ENCODE measurements around the gene ATP9A. TPM values are rescaled to one million over a fixed set of nuclear protein-coding genes. Genes with fewer than 3 reads are reported as not detected.
A peak's percentile ranks its signal among the peaks of the same experiment; 100 is the strongest.
"Not testable (repeated sequence)": the region's sequence is repeated elsewhere in the genome, so short reads cannot be mapped to it uniquely, and the experiment has no call there.

ATP9A gene
- total RNA-seq, 4 donors from 2014 or later = 17.6 to 28.2 (median 19.5) TPM

DNA sequence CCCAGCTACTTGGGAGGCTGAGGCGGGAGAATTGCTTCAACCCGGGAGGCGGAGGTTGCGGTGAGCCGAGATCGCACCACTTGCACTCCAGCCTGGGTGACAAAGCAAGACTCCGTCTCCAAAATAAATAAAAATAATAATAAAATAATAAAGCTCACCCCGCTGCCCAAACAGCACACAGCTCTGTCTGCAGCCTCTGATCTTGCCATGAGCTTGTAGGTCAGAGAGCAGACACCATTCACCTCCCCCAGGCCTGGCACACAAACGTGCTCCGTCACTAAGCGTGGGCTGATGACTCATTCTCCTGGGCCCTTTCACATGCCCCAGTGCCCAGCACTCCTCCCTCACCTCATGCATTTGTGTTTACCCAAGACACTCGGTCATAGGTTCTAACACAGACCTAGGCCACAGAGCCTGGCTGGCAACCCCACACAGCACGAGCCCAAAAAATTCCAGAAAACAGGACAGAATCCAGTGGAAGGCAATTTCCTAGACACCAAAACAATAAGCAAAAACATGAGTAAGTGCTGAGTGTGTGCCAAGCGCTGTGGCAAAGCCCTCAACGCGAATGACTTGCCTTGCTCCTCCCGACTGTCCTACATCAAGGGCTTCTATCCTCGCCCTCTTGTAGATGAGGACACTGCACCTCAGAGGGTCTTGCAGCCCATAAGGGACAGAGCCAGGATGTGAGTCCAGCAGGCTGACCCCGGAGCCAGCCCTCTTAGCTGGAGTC is 18.0 kb downstream of the ATP9A start:
- no peak for DNase-seq

GRCh38 chr20:51749674-51750036 is 18.5 kb downstream of the ATP9A start:
- no peaks in the 10 kb centered on the region for H3K27me3 ChIP-seq
- H3K9me3 ChIP-seq = no peaks in the 10 kb centered on the region
- 7 to 11% methylated on average over 1 of the region's 1 CpG for WGBS, 2 donors
- TF ChIP-seq POLR2A (IDR thresholded peaks at IDR 0.05) (no peak), CTCF (IDR thresholded peaks at IDR 0.05) (no peak)
- no peak overlapping the region for H3K4me3 ChIP-seq
- no peaks in the 10 kb centered on the region for H3K36me3 ChIP-seq
- DNase-seq = no peak
- intact Hi-C loops (cut with DNase I) = no loop called here
- peaks cover 5 to 50% (median 29%) of the 10 kb centered on the region in 3 donors for H3K4me1 ChIP-seq
- H3K27ac ChIP-seq = peak overlapping the region in 3 of 4 donors; percentile 46 to 84 (median 71)

More for the DNA sequence above, 18.0 kb downstream of the ATP9A start:
- TF ChIP-seq CTCF (IDR thresholded peaks at IDR 0.05) (no peak), POLR2A (IDR thresholded peaks at IDR 0.05) (no peak)
- Histone ChIP-seq H3K27ac (peak overlapping the region; percentile 46 to 85 (median 78)), H3K27me3 (no peaks in the 10 kb centered on the region), H3K36me3 (no peaks in the 10 kb centered on the region), H3K4me3 (no peak overlapping the region), H3K9me3 (no peaks in the 10 kb centered on the region), H3K4me1 (peaks cover 5 to 47% (median 27%) of the 10 kb centered on the region in 3 donors)
- intact Hi-C loops (cut with DNase I) = no loop called here
- WGBS, 2 donors = 45% methylated on average over 16 to 17 of the region's 19 CpGs

DNA sequence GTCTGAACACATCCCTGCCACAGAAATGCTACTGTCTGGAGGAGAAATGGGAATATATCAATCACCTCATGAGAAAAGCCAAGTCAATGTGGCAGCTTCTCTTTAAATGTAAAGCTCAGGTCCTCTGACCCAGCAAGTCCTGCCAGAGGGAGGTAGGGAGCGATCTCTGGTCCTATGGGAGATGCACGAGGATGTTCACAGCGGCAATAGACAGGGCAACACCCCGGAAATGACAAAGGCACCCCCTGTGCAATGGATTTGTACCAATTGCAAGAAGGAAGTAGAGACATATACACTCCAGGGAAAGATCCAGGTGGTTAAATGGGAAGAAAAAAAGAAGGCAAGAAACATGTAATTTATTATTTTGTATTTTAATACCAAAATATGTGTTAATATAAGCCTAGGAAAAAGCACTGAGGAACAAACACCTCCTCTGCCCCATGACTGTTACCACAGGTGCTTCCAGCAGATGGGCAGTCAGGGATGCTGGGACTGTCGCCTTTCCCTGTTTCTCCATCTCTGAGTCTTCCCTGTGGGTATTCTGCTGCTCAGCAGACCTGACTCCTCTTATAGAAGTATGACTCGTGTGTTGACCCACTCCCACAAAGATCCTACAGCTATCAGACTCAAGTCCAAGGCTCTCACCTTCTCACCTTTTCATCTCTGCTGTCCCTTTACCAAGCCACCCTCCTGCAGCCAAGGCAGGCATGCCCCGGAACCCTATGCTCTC is 20.8 kb downstream of the ATP9A start:
- no peaks in the 10 kb centered on the region for H3K9me3 ChIP-seq
- intact Hi-C loops (cut with DNase I) = no loop called here
- no peak overlapping the region for H3K27ac ChIP-seq
- H3K4me3 ChIP-seq = no peak overlapping the region
- TF ChIP-seq POLR2A (IDR thresholded peaks at IDR 0.05) (no peak), CTCF (IDR thresholded peaks at IDR 0.05) (no peak)
- peaks cover 13 to 52% (median 31%) of the 10 kb centered on the region in 3 donors for H3K4me1 ChIP-seq
- no peaks in the 10 kb centered on the region for H3K27me3 ChIP-seq
- DNase-seq = no peak
- 68 to 75% methylated on average over 7 of the region's 7 CpGs for WGBS, 2 donors
- H3K36me3 ChIP-seq = no peaks in the 10 kb centered on the region

GRCh38 chr20:51745804-51746203 is 22.4 kb downstream of the ATP9A start:
- H3K27me3 ChIP-seq = no peaks in the 10 kb centered on the region
- no peak for DNase-seq
- peaks cover 14 to 48% (median 26%) of the 10 kb centered on the region in 3 donors for H3K4me1 ChIP-seq
- no peak overlapping the region for H3K4me3 ChIP-seq
- H3K36me3 ChIP-seq = no peaks in the 10 kb centered on the region
- no peaks in the 10 kb centered on the region for H3K9me3 ChIP-seq
- no peak for TF ChIP-seq POLR2A (IDR thresholded peaks at IDR 0.05)
- no peak for TF ChIP-seq CTCF (IDR thresholded peaks at IDR 0.05)
- intact Hi-C loops (cut with DNase I) = no loop called here
- WGBS, 2 donors = 84 to 86% methylated on average over 3 of the region's 3 CpGs
- no peak overlapping the region for H3K27ac ChIP-seq

DNA sequence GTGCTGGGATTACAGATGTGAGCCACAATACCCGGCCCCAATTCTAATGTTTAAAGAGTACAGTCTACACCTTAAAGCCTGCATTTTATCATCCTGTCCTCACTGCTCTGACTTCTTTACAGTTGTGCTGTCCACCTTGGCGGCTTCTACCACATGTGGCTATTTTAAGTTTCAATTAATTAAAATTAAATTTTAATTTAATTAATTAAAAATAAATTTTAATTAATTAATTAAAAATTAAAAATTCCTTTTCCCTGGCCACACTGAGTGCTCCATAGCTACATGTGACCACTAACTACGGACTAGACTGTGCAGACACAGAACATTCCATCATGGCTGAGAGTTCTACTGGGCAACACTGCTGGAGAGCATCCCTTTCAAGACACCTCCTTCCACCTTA is 27.4 kb downstream of the ATP9A start:
- intact Hi-C loops (cut with DNase I) = no loop called here
- no peak for DNase-seq
- no peaks in the 10 kb centered on the region for H3K36me3 ChIP-seq
- TF ChIP-seq CTCF (IDR thresholded peaks at IDR 0.05) = no peak
- TF ChIP-seq POLR2A (IDR thresholded peaks at IDR 0.05) = no peak
- H3K27ac ChIP-seq = no peak overlapping the region
- no peaks in the 10 kb centered on the region for H3K9me3 ChIP-seq
- H3K4me1 ChIP-seq = peaks cover 9 to 45% (median 19%) of the 10 kb centered on the region in 3 donors
- H3K27me3 ChIP-seq = no peaks in the 10 kb centered on the region
- 94 to 96% methylated on average over 3 of the region's 3 CpGs for WGBS, 2 donors
- H3K4me3 ChIP-seq = no peak overlapping the region

- H3K9me3 ChIP-seq; intact Hi-C loops (cut with DNase I): not testable (repeated sequence)
Observed at GRCh38 chr20:51740308-51740707, 27.9 kb downstream of the ATP9A start.

More at GRCh38 chr20:51740308-51740707, 27.9 kb downstream of the ATP9A start:
- DNase-seq, H3K27me3 ChIP-seq, H3K4me3 ChIP-seq, H3K36me3 ChIP-seq, H3K27ac ChIP-seq: not testable (repeated sequence)
- 90 to 91% methylated on average over 2 to 3 of the region's 7 CpGs for WGBS, 2 donors
- peaks cover 9 to 50% (median 22%) of the 10 kb centered on the region in 3 donors for H3K4me1 ChIP-seq
